Subcutaneous abdominal adipose tissue (tissue), 5 donors: Measurements from ENCODE around the gene MRPS27.

Experiments used
- H3K27ac ChIP-seq: one replicate; pipeline ENCODE4 v1.7.0; 2013; ENCODE audit warnings: low read depth, mild to moderate bottlenecking, inconsistent platforms, low read length, moderate library complexity
- H3K27me3 ChIP-seq, 5 donors: one replicate each; pipeline ENCODE4 v1.7.0; 2013; ENCODE audit warnings: low read length in 5 of 5, inconsistent platforms in 1 of 5; ENCODE audit not compliant: control insufficient read depth in 5 of 5, insufficient read depth in 4 of 5
- H3K36me3 ChIP-seq, 5 donors: one replicate each; pipeline ENCODE4 v1.7.0; 2013; ENCODE audit warnings: low read length in 5 of 5; ENCODE audit not compliant: control insufficient read depth in 5 of 5, insufficient read depth in 5 of 5
- H3K4me1 ChIP-seq, 5 donors: one replicate each; pipeline ENCODE4 v1.7.0; 2013; ENCODE audit warnings: low read length in 5 of 5, mild to moderate bottlenecking in 3 of 5, moderate library complexity in 1 of 5; ENCODE audit not compliant: control insufficient read depth in 5 of 5, insufficient read depth in 5 of 5
- H3K4me3 ChIP-seq, 5 donors: one replicate each; pipeline ENCODE4 v1.7.0; 2013; ENCODE audit warnings: low read length in 5 of 5, low read depth in 1 of 5
- H3K9ac ChIP-seq, 5 donors: one replicate each; pipeline ENCODE4 v1.7.0; 2013; ENCODE audit warnings: low read length in 5 of 5, mild to moderate bottlenecking in 4 of 5, moderate library complexity in 3 of 5
- H3K9me3 ChIP-seq, 5 donors: one replicate each; pipeline ENCODE4 v1.7.0; 2013; ENCODE audit warnings: low read length in 5 of 5; ENCODE audit not compliant: control insufficient read depth in 5 of 5
- donor health status: healthy.
- donor health status: healthy.
- donor health status: healthy.
- donor health status: healthy.
- donor health status: healthy.

Gene MRPS27

GRCh38 chr5:72214168-72214567, 105.9 kb downstream of the MRPS27 start:
- H3K27me3 ChIP-seq: no peaks in the 10 kb centered on the region
- H3K36me3 ChIP-seq: peaks cover 5 to 18% (median 15%) of the 10 kb centered on the region in 5 donors
- H3K27ac ChIP-seq: no peak overlapping the region
- H3K4me1 ChIP-seq: peaks cover 0 to 15% (median 12%) of the 10 kb centered on the region in 5 donors
- no peak overlapping the region for H3K9ac ChIP-seq
- H3K4me3 ChIP-seq: no peak overlapping the region
- no peaks in the 10 kb centered on the region for H3K9me3 ChIP-seq

GRCh38 chr5:72213482-72213881, 106.6 kb downstream of the MRPS27 start:
- Histone ChIP-seq H3K36me3 (peaks cover 0 to 12% (median 8%) of the 10 kb centered on the region in 5 donors), H3K4me1 (peaks cover 0 to 15% (median 12%) of the 10 kb centered on the region in 5 donors), H3K27me3 (no peaks in the 10 kb centered on the region), H3K9ac (no peak overlapping the region), H3K9me3 (no peaks in the 10 kb centered on the region), H3K27ac (no peak overlapping the region), H3K4me3 (no peak overlapping the region)

- Histone ChIP-seq H3K9ac (no peak overlapping the region), H3K4me1 (peaks cover 0 to 15% (median 12%) of the 10 kb centered on the region in 5 donors), H3K4me3 (no peak overlapping the region), H3K36me3 (peaks cover 0 to 3% (median 0%) of the 10 kb centered on the region in 5 donors), H3K27ac (no peak overlapping the region), H3K9me3 (no peaks in the 10 kb centered on the region), H3K27me3 (no peaks in the 10 kb centered on the region)
Observed at GRCh38 chr5:72212171-72212570, 107.9 kb downstream of the MRPS27 start.

GRCh38 chr5:72210888-72211678, 109.0 kb downstream of the MRPS27 start:
- Histone ChIP-seq H3K9me3 (no peaks in the 10 kb centered on the region), H3K36me3 (peaks cover under 1 to 7% (median 3%) of the 10 kb centered on the region in 5 donors), H3K27me3 (no peaks in the 10 kb centered on the region), H3K9ac (peak overlapping the region in 2 of 5 donors; percentile 21 to 42), H3K27ac (peak overlapping the region; percentile 20), H3K4me3 (no peak overlapping the region), H3K4me1 (peaks cover 0 to 15% (median 12%) of the 10 kb centered on the region in 5 donors)

- Histone ChIP-seq H3K9ac (no peak overlapping the region), H3K9me3 (no peaks in the 10 kb centered on the region), H3K27me3 (no peaks in the 10 kb centered on the region), H3K4me3 (no peak overlapping the region), H3K36me3 (peaks cover 9 to 18% (median 13%) of the 10 kb centered on the region in 5 donors), H3K4me1 (peaks cover 0 to 15% (median 12%) of the 10 kb centered on the region in 5 donors), H3K27ac (no peak overlapping the region)
Observed at GRCh38 chr5:72209147-72210115, 110.6 kb downstream of the MRPS27 start.

GRCh38 chr5:72208324-72208926, 111.6 kb downstream of the MRPS27 start:
- H3K9me3 ChIP-seq: no peaks in the 10 kb centered on the region
- peaks cover 16 to 29% (median 19%) of the 10 kb centered on the region in 5 donors for H3K36me3 ChIP-seq
- H3K4me1 ChIP-seq: peaks cover 0 to 15% (median 12%) of the 10 kb centered on the region in 5 donors
- no peak overlapping the region for H3K9ac ChIP-seq
- no peak overlapping the region for H3K27ac ChIP-seq
- H3K27me3 ChIP-seq: no peaks in the 10 kb centered on the region
- H3K4me3 ChIP-seq: no peak overlapping the region

- H3K27ac ChIP-seq: no peak overlapping the region
Observed at GRCh38 chr5:72206994-72207393, 113.0 kb downstream of the MRPS27 start.

GRCh38 chr5:72206160-72206559, 113.9 kb downstream of the MRPS27 start:
- H3K36me3 ChIP-seq: peaks cover 20 to 32% (median 21%) of the 10 kb centered on the region in 5 donors
- peaks cover 0 to 12% (median 8%) of the 10 kb centered on the region in 5 donors for H3K4me1 ChIP-seq
- no peaks in the 10 kb centered on the region for H3K27me3 ChIP-seq
- no peak overlapping the region for H3K9ac ChIP-seq
- no peak overlapping the region for H3K4me3 ChIP-seq
- no peaks in the 10 kb centered on the region for H3K9me3 ChIP-seq
- H3K27ac ChIP-seq: no peak overlapping the region

More at GRCh38 chr5:72206994-72207393, 113.0 kb downstream of the MRPS27 start:
- Histone ChIP-seq H3K9me3 (no peaks in the 10 kb centered on the region), H3K27me3 (no peaks in the 10 kb centered on the region), H3K36me3 (peaks cover 20 to 32% (median 21%) of the 10 kb centered on the region in 5 donors), H3K4me3 (no peak overlapping the region), H3K4me1 (peaks cover 0 to 15% (median 12%) of the 10 kb centered on the region in 5 donors), H3K9ac (no peak overlapping the region)

- Histone ChIP-seq H3K9ac (no peak overlapping the region), H3K36me3 (peaks cover 20 to 32% (median 21%) of the 10 kb centered on the region in 5 donors), H3K27ac (no peak overlapping the region), H3K9me3 (no peaks in the 10 kb centered on the region), H3K4me3 (no peak overlapping the region), H3K27me3 (no peaks in the 10 kb centered on the region), H3K4me1 (peaks cover 0 to 5% (median 2%) of the 10 kb centered on the region in 5 donors)
Observed at GRCh38 chr5:72205431-72206009, 114.5 kb downstream of the MRPS27 start.
